Endodermal cell (in vitro differentiated cells): Measurements from ENCODE around the gene PRKCA. TPM values are rescaled to one million over a fixed set of nuclear protein-coding genes. Genes with fewer than 3 reads are reported as not detected.

Source experiments
- DNase-seq: peaks from one replicate; pipeline ENCODE4 v3.0.0-alpha.2; 2017
- H3K27ac ChIP-seq: 2 replicates; pipeline ENCODE4 v1.5.1; 2013; ENCODE audit warnings: mild to moderate bottlenecking, low read depth, low read length, moderate library complexity
- H3K27me3 ChIP-seq: 2 replicates; pipeline ENCODE4 v1.6.1; 2013; ENCODE audit warnings: mild to moderate bottlenecking, low read length, moderate library complexity; ENCODE audit not compliant: insufficient read depth, control insufficient read depth, poor library complexity, severe bottlenecking
- H3K36me3 ChIP-seq: 2 replicates; pipeline ENCODE4 v1.7.0; 2013; ENCODE audit warnings: mild to moderate bottlenecking, low read length, moderate library complexity; ENCODE audit not compliant: control insufficient read depth, insufficient read depth
- H3K4me1 ChIP-seq: one replicate; pipeline ENCODE4 v1.7.0; 2013; ENCODE audit warnings: low read length; ENCODE audit not compliant: control insufficient read depth, insufficient read depth
- H3K4me3 ChIP-seq: 2 replicates; pipeline ENCODE4 v1.5.1; 2013; ENCODE audit warnings: mild to moderate bottlenecking, low read length, moderate library complexity
- H3K9ac ChIP-seq: 2 replicates; pipeline ENCODE4 v1.6.1; 2013; ENCODE audit warnings: mild to moderate bottlenecking, low read length, moderate library complexity; ENCODE audit not compliant: poor library complexity, severe bottlenecking; ENCODE audit errors: extremely low read depth
- H3K9me3 ChIP-seq: 2 replicates; pipeline ENCODE4 v1.6.1; 2013; ENCODE audit warnings: mild to moderate bottlenecking, low read length, moderate library complexity; ENCODE audit not compliant: control insufficient read depth
- H3K27ac Mint-ChIP-seq: 2 replicates; pipeline ENCODE4 v1.8.0; 2020; ENCODE audit warnings: mixed read lengths
- H3K27me3 Mint-ChIP-seq: 2 replicates; pipeline ENCODE4 v1.8.0; 2021; ENCODE audit warnings: mild to moderate bottlenecking, mixed read lengths; ENCODE audit not compliant: insufficient read depth
- H3K36me3 Mint-ChIP-seq: 2 replicates; pipeline ENCODE4 v1.8.0; 2020; ENCODE audit warnings: low read depth, mixed read lengths
- H3K4me1 Mint-ChIP-seq: 2 replicates; pipeline ENCODE4 v1.8.0; 2020; ENCODE audit warnings: mixed read lengths
- H3K4me3 Mint-ChIP-seq: 2 replicates; pipeline ENCODE4 v1.8.0; 2020; ENCODE audit warnings: mild to moderate bottlenecking, moderate library complexity, mixed read lengths
- H3K9me3 Mint-ChIP-seq: 2 replicates; pipeline ENCODE4 v1.8.0; 2020; ENCODE audit warnings: mild to moderate bottlenecking, mixed read lengths
- WGBS, 2 experiments: methylation state at CpG; one replicate each; pipeline versions ENCODE4 v1.1.5 to v1.1.7; 2013; ENCODE audit warnings: missing lambda C conversion rate in 2 of 2, mixed read lengths in 1 of 2; ENCODE audit not compliant: insufficient coverage in 1 of 2, insufficient read length in 1 of 2; 5-methylcytosine and 5-hydroxymethylcytosine counted together
- total RNA-seq, 2 donors: library from RNA; stranded (reverse); fragmentation: NEBNext Ultra II Directional in 1 of 2; extraction: Animal tissue kit (Norgen Biotek cat#: 25700) in 1 of 2; gene quantifications; 2 replicates in 1 of 2; 3 replicates in 1 of 2; pipeline ENCODE4 v1.2.1, GENCODE V29; 2021
- TF ChIP-seq, protein P1 (sequence below): fragments of 200-600 bp; sonication (generic); conservative IDR thresholded peaks from 2 replicates; pipeline ENCODE4 v1.5.0; 2021; ENCODE audit warnings: antibody characterized with exemption, mild to moderate bottlenecking

The PRKCA gene
- total RNA-seq, 2 donors from 2014 or later: 8.7 to 14.6 TPM

DNA sequence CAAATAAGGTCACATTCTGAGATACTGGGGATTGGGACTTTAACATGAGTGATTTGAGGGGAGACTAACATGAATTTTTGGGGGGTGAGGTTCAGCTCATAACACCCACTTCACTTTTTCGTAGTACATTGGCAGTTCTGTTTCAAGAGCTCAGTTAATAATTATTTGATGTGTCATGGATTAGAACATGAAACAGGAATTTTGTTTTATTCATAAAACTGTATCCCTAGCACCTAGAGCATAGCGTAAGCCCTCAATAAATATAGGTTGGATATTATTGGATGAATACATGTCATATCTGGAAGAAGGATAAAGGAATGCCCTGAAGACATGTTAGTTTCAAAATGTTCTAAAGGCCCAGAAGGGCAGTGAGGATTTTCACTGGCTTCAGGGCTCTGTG lies 119.8 kb downstream of the PRKCA start:
- no peaks in the 10 kb centered on the region for H3K36me3 Mint-ChIP-seq
- Histone ChIP-seq H3K27me3 (no peaks in the 10 kb centered on the region), H3K9me3 (no peaks in the 10 kb centered on the region), H3K4me3 (no peak overlapping the region), H3K4me1 (no peaks in the 10 kb centered on the region), H3K27ac (no peak overlapping the region), H3K36me3 (no peaks in the 10 kb centered on the region), H3K9ac (no peak overlapping the region)
- DNase-seq: no peak
- peaks cover 26% of the 10 kb centered on the region for H3K4me1 Mint-ChIP-seq
- H3K9me3 Mint-ChIP-seq: peaks cover 3% of the 10 kb centered on the region
- WGBS, 2 experiments: 100% methylated on average over 1 of the region's 2 CpGs; no CpG with 5 or more reads in 1 of the 2 experiments
- H3K4me3 Mint-ChIP-seq: no peak overlapping the region
- H3K27ac Mint-ChIP-seq: no peak overlapping the region
- TF ChIP-seq, protein P1, sequence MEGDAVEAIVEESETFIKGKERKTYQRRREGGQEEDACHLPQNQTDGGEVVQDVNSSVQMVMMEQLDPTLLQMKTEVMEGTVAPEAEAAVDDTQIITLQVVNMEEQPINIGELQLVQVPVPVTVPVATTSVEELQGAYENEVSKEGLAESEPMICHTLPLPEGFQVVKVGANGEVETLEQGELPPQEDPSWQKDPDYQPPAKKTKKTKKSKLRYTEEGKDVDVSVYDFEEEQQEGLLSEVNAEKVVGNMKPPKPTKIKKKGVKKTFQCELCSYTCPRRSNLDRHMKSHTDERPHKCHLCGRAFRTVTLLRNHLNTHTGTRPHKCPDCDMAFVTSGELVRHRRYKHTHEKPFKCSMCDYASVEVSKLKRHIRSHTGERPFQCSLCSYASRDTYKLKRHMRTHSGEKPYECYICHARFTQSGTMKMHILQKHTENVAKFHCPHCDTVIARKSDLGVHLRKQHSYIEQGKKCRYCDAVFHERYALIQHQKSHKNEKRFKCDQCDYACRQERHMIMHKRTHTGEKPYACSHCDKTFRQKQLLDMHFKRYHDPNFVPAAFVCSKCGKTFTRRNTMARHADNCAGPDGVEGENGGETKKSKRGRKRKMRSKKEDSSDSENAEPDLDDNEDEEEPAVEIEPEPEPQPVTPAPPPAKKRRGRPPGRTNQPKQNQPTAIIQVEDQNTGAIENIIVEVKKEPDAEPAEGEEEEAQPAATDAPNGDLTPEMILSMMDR: no peak
- no peaks in the 10 kb centered on the region for H3K27me3 Mint-ChIP-seq

DNA sequence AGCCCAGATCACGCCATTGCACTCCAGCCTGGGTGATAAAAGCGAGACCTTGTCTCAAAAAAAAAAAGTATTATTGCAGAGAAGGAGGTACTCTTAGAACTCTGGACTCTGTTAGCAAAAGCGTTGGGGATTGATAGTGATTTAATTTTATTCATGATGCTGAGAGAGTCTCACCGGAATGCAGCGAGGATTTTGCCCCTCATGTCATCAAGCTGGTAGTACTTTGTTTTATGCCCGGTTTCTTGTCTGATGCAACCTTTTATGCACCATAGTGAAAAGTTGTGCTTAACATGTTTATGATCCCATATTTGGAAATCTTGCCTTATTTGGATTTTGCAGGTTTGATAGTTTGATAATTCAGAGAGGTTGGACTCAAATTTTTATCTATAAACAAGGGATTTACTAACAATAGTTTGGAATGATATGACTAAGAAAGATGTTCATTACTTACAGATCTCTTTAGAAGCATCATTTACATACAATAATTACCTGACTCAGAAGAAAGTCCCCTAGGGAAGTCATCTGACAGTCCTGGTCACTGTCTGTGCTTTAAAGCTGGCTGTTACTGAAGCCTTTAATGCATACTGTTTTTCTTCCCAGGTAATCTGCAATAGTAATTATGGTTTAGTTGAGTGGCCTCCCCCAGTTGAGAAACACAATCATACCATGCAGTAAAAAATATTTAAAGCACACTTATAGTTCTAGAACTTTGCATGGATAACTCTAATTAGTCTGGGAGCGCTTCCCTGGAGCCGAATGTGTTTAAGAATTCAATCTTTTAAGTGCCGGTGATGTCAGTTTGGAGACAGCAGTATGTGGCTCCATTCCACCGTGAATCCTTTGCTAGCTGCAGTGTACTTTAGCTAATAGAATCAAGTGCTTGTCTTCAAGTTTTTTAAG lies 120.9 kb downstream of the PRKCA start:
- DNase-seq: no peak
- Mint-ChIP-seq H3K4me1 (peaks cover 18% of the 10 kb centered on the region), H3K36me3 (no peaks in the 10 kb centered on the region), H3K27me3 (no peaks in the 10 kb centered on the region), H3K4me3 (no peak overlapping the region), H3K9me3 (peaks cover 3% of the 10 kb centered on the region), H3K27ac (no peak overlapping the region)
- 80 to 81% methylated on average over 6 to 10 of the region's 10 CpGs for WGBS, 2 experiments
- Histone ChIP-seq H3K27ac (no peak overlapping the region), H3K9ac (no peak overlapping the region), H3K9me3 (no peaks in the 10 kb centered on the region), H3K36me3 (no peaks in the 10 kb centered on the region), H3K4me3 (no peak overlapping the region), H3K27me3 (no peaks in the 10 kb centered on the region), H3K4me1 (no peaks in the 10 kb centered on the region)
- TF ChIP-seq, protein P1: no peak

DNA sequence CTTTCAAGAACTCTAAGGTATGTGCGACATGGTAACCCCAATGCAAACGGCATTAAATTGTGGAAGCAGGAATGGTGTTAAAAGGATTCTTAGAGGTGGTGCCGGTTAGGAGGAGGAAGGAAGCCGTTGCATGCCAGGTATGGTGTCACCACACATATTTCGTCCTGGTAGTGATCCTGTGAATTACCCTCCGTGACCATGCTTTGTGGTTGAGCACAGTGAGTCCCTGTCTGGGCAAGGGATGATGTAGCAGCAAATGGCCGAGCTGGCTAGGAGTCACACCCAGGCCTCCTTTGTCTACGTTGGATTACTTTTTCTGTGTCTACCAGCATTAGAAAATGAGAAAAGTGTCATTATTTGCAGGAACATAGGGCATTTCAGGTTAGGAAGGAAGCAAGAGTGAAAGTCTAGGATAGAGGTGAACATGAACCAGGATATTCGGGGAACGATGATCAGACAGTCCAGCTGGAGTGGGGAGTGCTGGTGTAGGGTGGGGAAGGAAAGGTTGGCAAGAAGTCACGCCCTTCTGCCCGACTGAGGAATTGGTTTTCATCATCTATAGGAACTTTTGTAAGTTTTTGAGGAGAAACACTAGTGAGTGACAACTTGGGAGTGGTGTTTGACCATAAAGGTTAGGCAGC lies 123.5 kb downstream of the PRKCA start:
- Mint-ChIP-seq H3K9me3 (peaks cover 3% of the 10 kb centered on the region), H3K4me1 (peaks cover 18% of the 10 kb centered on the region), H3K27ac (no peak overlapping the region), H3K27me3 (no peaks in the 10 kb centered on the region), H3K36me3 (no peaks in the 10 kb centered on the region), H3K4me3 (no peak overlapping the region)
- WGBS, 2 experiments: 90 to 91% methylated on average over 8 to 12 of the region's 12 CpGs
- Histone ChIP-seq H3K27me3 (no peaks in the 10 kb centered on the region), H3K4me1 (no peaks in the 10 kb centered on the region), H3K36me3 (no peaks in the 10 kb centered on the region), H3K4me3 (no peak overlapping the region), H3K9me3 (no peaks in the 10 kb centered on the region), H3K27ac (no peak overlapping the region), H3K9ac (no peak overlapping the region)
- no peak for DNase-seq
- TF ChIP-seq, protein P1: no peak
